Measurements from ENCODE around the gene MAPK11.
A peak's percentile ranks its signal among the peaks of the same experiment; 100 is the strongest.

MAPK11 gene

GRCh38 chr22:50244420-50245213 lies 25.6 kb downstream of the MAPK11 start, which contains the start of gene TUBGCP6:
Gene TUBGCP6 (minus strand): TSS chr22:50245023. CDS start chr22:50244459, 564 bp downstream.
- peak; percentile 29 for TF ChIP-seq CTCF (conservative IDR thresholded peaks at IDR 0.05; ENCODE audit: low read depth, low read length)
- peak within 1 kb of the TSS; percentile 99 for H3K4me3 ChIP-seq (ENCODE audit: low read depth, low read length)
- peak; percentile 92 for DNase-seq (ENCODE audit: low read depth)

DNA sequence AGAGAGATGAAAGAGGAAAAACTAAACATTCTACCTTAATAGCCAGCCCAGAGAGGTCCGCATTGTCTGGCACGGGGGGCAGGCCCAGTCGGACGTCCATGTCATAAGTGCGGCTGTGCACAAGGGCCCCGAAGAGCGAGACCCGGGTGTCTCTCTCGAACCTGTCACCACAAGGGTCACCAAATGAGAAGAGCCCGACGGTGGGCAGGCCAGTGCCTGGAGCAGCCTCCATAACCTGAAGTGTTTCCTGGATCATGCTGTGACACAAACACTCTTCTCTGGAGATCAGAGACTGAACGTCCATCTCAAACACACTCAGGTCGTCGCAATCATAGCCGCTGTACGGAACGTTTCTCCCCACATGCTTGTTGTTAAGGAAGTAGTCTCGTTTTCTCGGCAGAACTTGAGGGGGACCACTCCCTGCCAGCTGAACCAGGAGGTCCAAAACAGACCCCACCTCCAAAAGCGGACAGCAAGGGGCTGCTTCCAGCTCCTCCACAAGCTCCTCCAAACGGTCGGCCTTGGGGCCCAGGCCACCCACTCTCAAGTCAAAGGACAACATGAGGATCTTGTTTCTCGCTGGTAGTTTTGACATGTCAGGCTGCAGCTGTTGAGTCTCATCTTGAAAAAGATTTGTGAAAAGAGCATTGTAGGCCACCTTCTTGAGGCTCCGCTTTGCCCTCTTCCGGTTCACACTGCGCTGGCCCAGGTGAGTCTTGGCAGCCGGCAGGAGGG lies 26.3 kb downstream of the MAPK11 start:
- no peak for TF ChIP-seq CTCF (conservative IDR thresholded peaks at IDR 0.05; ENCODE audit: low read depth, low read length)
- peak overlapping the region; percentile 99 for H3K4me3 ChIP-seq (ENCODE audit: low read depth, low read length)
- peak; percentile 21 for DNase-seq (ENCODE audit: low read depth)

DNA sequence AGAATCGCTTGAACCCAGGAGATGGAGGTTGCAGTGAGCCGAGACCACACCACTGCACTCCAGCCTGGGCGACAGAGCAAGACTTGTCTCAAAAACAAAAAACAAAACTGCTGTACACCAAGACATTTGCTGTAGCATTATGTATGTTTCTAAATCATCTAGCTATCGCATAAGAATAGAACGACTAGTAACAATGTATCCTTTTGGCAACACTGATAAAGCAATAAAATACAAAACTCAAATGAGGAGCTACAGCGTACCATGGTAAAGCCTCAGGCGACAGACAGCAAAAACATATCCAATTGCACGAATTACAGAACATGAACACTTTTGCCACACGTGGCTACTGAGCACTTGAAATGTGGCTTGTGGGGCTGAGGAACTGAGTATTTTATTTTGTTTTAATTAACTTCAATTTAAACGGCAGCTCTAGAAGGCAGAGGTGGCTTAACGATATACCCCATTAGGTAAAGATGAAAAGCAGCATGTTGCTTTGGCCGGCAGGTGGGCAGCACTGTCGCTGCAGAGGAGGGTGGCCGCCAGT lies 27.7 kb downstream of the MAPK11 start:
- no peak for TF ChIP-seq CTCF (conservative IDR thresholded peaks at IDR 0.05; ENCODE audit: low read depth, low read length)
- peak overlapping the region; percentile 37 for H3K4me3 ChIP-seq (ENCODE audit: low read depth, low read length)
- no peak for DNase-seq (ENCODE audit: low read depth)

DNA sequence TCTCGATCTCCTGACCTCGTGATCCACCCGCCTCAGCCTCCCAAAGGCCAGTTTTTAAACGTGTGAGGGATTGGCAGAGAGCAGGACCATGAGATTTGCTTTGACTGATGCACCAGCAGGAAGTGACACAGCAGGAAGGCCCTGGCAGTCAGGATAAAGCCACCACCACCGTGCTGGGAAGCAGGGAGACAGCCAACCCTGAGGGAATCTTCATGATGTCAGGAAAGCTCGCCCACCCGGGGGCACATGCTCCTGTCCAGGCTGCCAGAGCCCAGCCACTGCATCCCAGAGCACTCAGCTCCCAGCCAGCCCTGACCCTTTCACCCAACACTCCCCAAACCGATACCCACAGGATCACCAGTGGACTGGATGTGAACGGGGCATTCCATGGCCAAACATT lies 31.4 kb downstream of the MAPK11 start:
- no peak overlapping the region for H3K4me3 ChIP-seq (ENCODE audit: low read depth, low read length)
- TF ChIP-seq CTCF (conservative IDR thresholded peaks at IDR 0.05; ENCODE audit: low read depth, low read length), result no peak
- no peak for DNase-seq (ENCODE audit: low read depth)

DNA sequence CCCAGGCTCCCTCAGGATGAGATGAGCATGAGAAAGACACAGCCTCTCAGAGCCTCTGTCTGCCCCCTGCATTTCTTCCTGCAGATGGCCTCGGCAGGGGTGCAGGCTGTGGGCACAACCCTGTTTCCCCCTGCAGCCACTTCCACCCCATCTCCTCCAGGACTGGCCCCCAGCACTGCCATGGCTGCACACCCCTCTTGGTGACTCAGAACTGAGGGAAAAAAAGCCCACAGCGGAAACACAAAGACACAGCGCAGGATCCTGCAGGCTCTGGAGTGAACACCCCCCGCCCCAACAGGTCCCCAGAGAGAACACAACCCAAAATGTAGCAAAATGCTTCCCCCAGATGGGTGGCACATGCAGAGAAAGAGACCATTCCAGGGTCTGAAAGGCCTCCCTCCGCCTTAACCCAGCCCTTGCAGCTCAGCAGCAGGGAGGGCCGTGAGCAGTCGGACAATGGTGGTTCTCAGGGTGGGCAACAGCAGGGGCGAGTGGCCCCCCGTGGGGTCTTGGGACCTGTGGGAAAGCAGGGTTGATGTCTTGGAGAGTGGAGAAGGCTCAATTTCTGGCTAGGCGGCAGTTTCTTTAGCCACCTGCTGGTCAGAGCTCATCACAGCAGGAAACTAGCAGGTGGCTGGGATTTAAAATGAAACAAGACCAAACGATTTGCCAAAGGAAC lies 33.3 kb downstream of the MAPK11 start:
- peak; percentile 57 for DNase-seq (ENCODE audit: low read depth)
- TF ChIP-seq CTCF (conservative IDR thresholded peaks at IDR 0.05; ENCODE audit: low read depth, low read length), result peak; percentile 71
- H3K4me3 ChIP-seq (ENCODE audit: low read depth, low read length), result no peak overlapping the region

GRCh38 chr22:50233223-50233622 lies 37.0 kb downstream of the MAPK11 start:
- no peak for TF ChIP-seq CTCF (conservative IDR thresholded peaks at IDR 0.05; ENCODE audit: low read depth, low read length)
- no peak for DNase-seq (ENCODE audit: low read depth)
- H3K4me3 ChIP-seq (ENCODE audit: low read depth, low read length), result no peak overlapping the region

Data from choroid plexus epithelial cell (primary cell).